Inflammatory macrophage treated with lipopolysaccharide for 1 hour (primary cell): ENCODE results near the gene TLE3.

Experiments used
- DNase-seq, 2 donors: peaks; one replicate each; pipeline ENCODE4 v3.0.0-alpha.2; 2020 to 2022

Gene TLE3

DNA sequence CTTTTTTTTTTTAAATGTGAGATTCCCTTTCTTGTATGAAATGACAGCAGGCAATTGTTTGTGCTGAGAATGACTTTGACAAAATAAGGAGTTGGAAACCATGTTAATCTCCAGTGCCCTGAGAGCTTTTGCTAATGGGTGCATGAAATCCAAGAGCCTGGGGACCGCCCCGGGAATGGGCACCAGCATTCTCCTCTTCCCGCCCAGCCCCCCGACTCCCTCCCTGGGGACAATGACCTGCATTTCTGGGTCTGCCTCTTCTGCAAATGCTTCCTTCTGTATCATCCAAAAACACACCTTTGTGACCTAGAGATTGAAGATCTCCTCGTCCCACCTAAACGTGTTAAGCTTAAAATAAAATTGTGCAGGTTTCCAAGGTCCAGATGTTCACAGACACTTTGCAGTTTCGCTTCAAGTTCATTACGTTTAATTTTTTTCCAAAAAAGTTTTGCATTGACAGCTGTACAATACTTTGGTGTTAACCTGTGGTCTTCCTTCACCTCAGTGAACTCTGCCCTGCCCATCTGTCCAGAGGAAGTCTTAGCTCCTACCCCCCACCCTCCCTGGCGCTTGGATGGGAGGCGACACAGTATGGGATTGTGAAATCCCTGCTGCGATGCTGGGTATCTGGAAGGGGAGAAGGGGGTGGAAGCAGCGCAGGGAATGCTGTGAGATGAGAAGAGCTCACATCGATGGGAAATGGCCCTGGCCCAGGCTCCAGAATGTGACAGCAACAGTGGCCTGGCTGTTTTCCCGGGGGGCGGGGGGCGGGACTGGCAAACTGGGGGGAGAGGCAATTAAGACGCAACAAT is 50.1 kb downstream of the TLE3 start:
- no peak for DNase-seq

DNA sequence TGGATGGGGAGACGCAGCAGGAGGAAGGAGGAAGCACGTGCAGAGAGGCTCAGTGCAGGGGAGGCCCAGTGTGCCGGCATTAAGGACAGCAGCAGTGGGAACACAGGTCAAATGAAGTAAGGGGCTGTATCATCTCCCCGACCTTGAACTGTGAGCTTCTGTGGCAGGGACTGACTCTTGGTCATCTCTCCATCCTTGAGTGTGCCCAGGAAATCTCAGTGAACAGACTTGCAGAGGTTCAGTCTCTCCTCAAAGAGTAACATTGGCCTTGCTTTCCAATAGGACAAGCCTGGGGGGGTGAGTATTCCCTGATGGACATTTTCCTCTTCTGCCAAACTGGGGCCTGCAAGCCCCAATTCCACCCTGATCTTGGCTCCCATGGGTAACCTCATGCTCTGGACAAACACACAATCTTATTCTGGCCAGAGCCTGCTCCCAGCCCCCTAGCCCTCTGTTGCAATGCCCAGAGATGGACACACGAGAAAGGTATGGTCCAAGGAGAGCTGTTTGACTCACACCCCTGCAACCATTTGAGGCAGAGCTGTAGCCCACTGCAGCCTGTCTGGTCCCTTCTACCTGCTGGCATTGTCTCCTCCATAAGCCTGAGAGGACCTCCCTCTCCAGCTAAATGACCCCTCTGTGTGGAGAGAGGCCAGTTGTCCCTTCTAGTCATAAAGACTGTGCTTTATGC is 50.9 kb downstream of the TLE3 start:
- no peak for DNase-seq

DNA sequence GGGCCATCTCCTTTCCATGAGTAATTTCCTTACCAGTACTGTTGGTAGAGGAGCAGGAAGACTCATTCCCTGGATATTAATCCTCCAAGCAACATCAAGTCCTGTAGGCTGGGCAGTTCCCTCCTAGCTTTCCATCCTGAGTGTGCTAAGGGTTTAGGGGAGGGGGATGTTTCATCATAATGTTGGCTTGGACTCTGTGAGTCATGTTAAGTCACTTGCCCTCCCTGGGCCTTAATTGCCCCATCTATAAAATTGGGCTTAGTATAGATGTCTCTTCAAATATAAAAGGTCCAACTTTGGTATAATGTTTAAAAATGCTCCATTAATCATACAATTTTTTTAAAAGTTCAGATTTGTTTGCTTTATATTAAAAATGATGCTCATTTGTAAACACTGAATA is 52.7 kb downstream of the TLE3 start:
- DNase-seq: no peak

DNA sequence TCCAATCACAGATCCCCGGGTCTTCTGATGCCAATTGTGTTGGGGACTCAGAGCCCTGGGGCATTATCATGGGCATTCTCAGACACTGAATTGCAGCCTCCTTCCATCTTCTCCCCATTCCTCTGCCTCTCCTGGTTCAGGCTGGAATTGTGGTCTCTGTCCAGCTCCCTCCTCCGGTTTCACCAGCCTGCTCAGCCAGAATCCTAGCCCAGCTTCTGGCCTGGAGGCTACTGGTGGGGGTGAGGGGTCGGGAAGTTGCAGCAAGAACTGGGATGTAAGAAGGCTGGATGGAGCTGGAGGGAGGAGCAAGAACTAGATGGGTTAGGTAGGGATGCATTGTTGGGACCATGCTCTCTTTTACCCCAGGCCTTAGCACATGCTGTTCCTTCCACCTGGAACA is 53.5 kb downstream of the TLE3 start:
- no peak for DNase-seq

GRCh38 chr15:70043590-70043989 is 54.1 kb downstream of the TLE3 start:
- no peak for DNase-seq

DNA sequence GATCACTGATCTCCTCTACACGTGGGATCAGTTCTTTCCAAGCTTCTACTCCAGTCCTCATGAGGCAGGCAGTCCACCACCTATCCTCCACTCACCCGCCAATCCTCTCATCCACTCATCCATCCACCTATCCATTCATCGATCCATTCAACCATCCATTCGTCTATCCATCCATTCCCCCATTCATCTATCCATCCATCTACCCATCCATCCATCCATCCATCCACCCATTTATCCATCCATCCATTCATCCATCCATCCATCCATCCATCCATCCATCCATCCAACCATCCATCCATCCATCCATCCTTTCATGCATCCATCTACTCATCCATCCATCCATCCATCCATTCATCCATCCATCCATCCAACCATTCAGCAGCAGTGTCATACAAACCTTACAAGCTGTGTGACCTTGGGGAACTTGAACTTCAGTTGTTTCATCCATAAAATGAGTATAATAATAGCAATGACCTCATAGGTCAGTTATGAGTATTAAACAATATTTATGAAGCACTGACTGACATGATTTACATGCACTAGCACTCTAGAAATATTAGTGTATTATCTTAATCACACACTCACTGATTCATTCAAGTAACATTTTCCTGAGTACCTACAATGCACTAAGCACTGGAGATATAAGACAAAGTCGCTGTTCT is 55.0 kb downstream of the TLE3 start:
- DNase-seq: no peak

DNA sequence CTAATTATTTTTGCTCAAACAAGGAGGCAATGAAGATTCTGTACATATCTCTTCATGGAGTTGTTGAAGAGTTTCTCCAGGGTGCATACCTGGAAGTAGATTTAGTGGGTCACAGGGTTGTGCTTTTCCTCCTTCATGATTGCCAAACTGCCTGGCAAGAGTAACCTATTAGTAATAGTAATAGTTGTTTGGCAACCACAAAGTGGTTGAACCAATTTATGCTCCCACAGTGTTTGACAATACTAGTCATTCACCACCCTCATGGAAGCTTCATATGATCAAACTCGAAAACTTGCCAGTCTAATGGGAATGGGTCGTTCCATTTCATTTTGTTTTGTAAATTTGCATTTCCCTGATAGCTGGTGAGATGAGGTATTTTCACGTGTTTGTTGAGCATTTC is 57.8 kb downstream of the TLE3 start:
- DNase-seq: peak in 1 of 2 donors; percentile 15

GRCh38 chr15:70038730-70039392 is 58.9 kb downstream of the TLE3 start:
- no peak for DNase-seq

DNA sequence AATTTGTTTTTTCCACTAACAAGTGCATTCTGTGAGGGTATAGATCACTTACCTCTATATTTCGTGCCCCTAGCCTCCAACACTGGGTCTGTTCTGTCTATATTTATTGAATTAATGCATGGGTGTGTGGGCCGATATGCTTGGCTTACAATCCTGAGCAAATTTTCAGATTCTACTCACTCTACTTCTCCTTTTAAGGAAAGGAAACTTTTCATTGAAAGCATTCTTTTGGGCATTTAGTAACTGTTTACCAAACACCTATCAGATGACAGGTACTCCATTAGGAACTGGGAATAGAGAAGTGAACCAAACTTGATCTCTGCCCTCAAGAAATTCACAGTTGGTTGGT is 60.5 kb downstream of the TLE3 start:
- no peak for DNase-seq

GRCh38 chr15:70036585-70037291 is 61.0 kb downstream of the TLE3 start:
- no peak for DNase-seq

- DNase-seq: peak; percentile 72 to 84
Measured at GRCh38 chr15:70035719-70036077, 62.0 kb downstream of the TLE3 start.

DNA sequence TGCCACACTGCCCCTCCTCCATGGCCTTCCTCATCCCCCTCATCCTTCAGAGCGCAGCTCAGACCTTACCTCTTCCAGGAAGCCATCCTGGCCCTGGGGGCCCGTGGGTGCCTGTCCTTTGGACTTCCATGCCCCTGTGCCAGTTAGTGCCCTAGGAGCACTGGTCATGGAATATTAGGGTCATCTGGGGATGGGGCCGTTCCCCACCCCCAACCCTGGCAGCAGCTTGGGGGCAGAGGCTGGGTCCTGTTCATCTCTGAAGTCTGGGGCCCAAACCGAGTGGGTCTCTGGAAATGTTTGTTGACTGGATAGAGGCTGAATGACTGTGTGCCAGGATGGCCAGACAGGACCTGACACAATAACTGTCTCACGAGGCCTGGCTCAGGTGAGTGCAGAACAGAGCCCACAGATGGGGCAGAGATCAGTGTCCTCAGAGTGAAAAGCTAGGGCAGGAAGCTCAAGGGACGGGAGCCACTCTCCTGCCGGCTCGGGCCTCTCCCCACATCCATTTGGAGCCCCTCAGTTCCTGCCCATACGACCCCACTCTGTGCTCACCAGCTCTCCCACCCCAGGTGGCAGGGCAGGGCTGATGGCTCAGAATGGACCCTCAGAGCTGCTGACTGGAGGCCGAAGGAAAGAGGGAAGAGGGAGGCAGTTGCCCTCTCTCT is 62.5 kb downstream of the TLE3 start:
- DNase-seq: no peak

- DNase-seq: no peak
Measured at GRCh38 chr15:70034596-70034995, 63.1 kb downstream of the TLE3 start.

DNA sequence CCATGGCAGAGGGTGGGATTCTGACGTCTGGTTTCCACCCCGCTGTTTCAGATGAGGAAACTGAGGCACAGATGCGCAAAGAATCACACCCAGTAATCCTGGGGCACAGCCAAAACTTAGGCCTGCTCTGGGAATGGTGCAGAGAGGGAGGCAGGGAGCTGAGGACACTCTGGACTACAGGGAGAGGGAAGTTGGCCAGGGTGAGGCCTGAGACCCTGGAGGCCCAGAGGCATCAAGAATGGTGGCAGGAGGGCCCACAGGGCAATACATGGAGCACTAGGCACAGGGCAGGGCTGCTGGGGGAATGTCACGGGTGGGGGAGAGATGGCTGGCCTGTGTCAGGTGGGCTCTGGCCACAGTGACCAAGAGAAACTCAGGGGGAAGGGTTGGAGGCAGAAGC is 63.6 kb downstream of the TLE3 start:
- no peak for DNase-seq

- no peak for DNase-seq
Measured at GRCh38 chr15:70033529-70034140, 64.1 kb downstream of the TLE3 start.

DNA sequence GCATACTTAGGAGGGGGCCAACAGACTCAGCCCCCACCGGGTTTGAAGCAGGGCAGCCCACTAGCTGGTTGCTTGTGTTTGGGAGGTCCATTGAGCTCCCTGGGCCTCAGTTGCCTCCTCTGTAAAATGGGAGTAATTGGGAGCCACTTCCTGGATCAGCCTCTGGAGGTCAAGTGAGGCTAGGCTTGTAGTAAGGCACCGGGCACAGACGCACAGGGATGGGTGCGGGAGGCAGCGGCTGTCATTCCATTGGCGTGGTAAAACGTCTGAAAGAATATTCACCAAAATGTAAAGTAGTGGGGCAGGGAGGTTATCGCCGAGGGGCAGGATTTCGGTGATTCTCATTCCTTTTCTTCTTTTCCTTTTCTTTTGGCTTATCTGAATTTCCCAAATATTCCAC is 64.6 kb downstream of the TLE3 start:
- DNase-seq: no peak

- DNase-seq: no peak
Measured at GRCh38 chr15:70032509-70032908, 65.2 kb downstream of the TLE3 start.

- no peak for DNase-seq
Measured at GRCh38 chr15:70031713-70032112, 66.0 kb downstream of the TLE3 start.

GRCh38 chr15:70031261-70031660 is 66.5 kb downstream of the TLE3 start:
- peak; percentile 41 to 76 for DNase-seq

DNA sequence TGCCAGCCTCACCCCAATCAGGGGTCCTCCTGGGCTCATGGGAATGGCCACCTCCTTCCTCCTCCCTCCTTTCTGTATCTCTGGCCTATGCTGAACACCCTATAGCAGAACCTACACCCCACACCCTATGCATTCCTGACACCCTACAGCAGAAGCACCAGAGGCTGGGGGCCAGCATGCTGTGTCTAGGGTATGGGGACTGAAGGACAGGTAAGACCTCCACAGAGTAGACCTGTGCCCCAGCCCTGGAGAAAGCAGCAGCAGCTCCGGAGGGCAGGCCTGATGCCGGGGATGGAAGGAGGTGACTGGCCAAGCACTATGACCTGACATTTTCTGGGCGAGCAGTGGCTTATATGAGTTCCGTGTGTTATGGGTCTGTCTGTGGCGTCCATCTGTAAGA is 66.9 kb downstream of the TLE3 start:
- DNase-seq: no peak

GRCh38 chr15:70029297-70029701 is 68.4 kb downstream of the TLE3 start:
- no peak for DNase-seq

DNA sequence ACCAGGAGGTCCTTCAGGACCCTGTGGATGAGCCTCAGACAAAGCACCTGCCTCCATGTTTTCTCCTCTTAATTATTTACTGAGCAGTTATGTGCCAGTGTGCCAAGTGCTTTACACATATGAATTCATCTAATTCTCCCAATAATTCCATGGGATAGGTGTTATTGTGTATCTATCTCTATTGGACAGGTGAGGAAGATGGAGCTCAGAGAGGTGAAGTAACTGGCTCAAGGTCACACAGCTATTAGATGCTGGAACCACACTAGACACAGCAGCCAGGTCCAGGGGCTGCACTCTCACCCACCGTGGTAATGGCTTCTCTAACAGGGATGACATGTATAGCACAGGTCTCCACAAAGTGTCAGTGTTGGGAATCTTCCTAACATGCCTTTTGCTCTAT is 70.2 kb downstream of the TLE3 start:
- DNase-seq: no peak
